Upper lobe of left lung (tissue), 4 donors: ENCODE measurements around the gene LRP5.

Experiments
- CTCF ChIP-seq, 6 experiments: fragments of 450-650 bp in 4 of 6; fragments of 200-600 bp in 2 of 6; sonication (generic) in 2 of 6; IDR thresholded peaks; one replicate each; pipeline ENCODE4 v1.5.1; 2016 to 2019; ENCODE audit warnings: antibody characterized with exemption in 6 of 6
- POLR2A ChIP-seq, 4 donors: fragments of 450-650 bp; IDR thresholded peaks; one replicate each; pipeline ENCODE4 v1.5.1; 2016 to 2017; ENCODE audit warnings: antibody characterized with exemption in 4 of 4, mild to moderate bottlenecking in 2 of 4
- POLR2AphosphoS5 ChIP-seq, 2 donors: sonication (generic); formaldehyde crosslinking; IDR thresholded peaks; one replicate each; pipeline ENCODE4 v1.5.1; 2017; ENCODE audit warnings: antibody characterized with exemption in 2 of 2

GRCh38 chr11:68438658-68439259, 126.4 kb downstream of the LRP5 start:
- TF ChIP-seq POLR2A (IDR thresholded peaks at IDR 0.05) (no peak), CTCF (IDR thresholded peaks at IDR 0.05) (no peak), POLR2AphosphoS5 (IDR thresholded peaks at IDR 0.05) (no peak)
